GM12878 (cell line): ENCODE measurements around the gene ASIC2. TPM values are rescaled to one million over a fixed set of nuclear protein-coding genes. Genes with fewer than 3 reads are reported as not detected.

Experiments used
- ATAC-seq: fragments of 200-7000 bp; cut with Tn5 transposase; 3 replicates; pipeline ENCODE4 v1.9.1; 2020; ENCODE audit warnings: mild to moderate bottlenecking, moderate library complexity
- BruUV-seq: library from RNA; stranded (reverse); fragments of 400-500 nt; replicated peaks from 2 replicates; lab custom pipeline; 2021; lab: Mats Ljungman, UMichigan
- CTCF ChIA-PET: fragments of 300-600 bp; sonication (Branson Sonifier 250); formaldehyde crosslinking; extraction: SDS; loops from one replicate; lab custom pipeline; 2021; ENCODE audit warnings: inconsistent platforms; lab: Yijun Ruan, JAX
- POLR2A ChIA-PET: fragments of 350-600 bp; formaldehyde crosslinking; extraction: SDS; loops from one replicate; lab custom pipeline; 2021; ENCODE audit warnings: inconsistent platforms; lab: Charles Lee
- RAD21 ChIA-PET: fragments of 300-600 bp; sonication (Branson Sonifier 250); formaldehyde crosslinking; loops from one replicate; lab custom pipeline; 2023; ENCODE audit warnings: antibody characterized with exemption; ENCODE audit not compliant: unreplicated experiment; lab: Charles Lee
- SMC1A ChIA-PET: fragments of 300-600 bp; sonication (Branson Sonifier 250); formaldehyde crosslinking; loops from one replicate; lab custom pipeline; 2023; ENCODE audit not compliant: unreplicated experiment, uncharacterized antibody; lab: Charles Lee
- DNase-seq: peaks from one replicate; pipeline ENCODE4 v3.0.0-alpha.2; 2011; ENCODE audit warnings: low read depth, low spot score
- FAIRE-seq: peaks from 3 replicates; lab custom pipeline; 2011; peaks lifted over from hg19 to GRCh38; lab: Jason Lieb, UNC
- H2AFZ ChIP-seq: 2 replicates; pipeline ENCODE4 v1.6.0; 2011; ENCODE audit warnings: low read depth, low read length, control low read depth; ENCODE audit not compliant: control insufficient read depth
- H3K27ac ChIP-seq: 2 replicates; pipeline ENCODE4 v1.5.1; 2011; ENCODE audit warnings: control low read depth; ENCODE audit not compliant: control insufficient read depth, insufficient read depth
- H3K27me3 ChIP-seq, 2 experiments: replicated peaks in 1 of 2; 2 replicates each; pipeline versions ENCODE4 v1.6.0 to v1.6.1; 2011; ENCODE audit warnings: low read length in 1 of 2; ENCODE audit not compliant: control insufficient read depth in 2 of 2, insufficient read depth in 2 of 2
- H3K36me3 ChIP-seq, 2 experiments: 2 replicates each; pipeline ENCODE4 v1.5.1; 2011; ENCODE audit warnings: low read length in 1 of 2; ENCODE audit not compliant: control insufficient read depth in 2 of 2, insufficient read depth in 2 of 2
- H3K4me1 ChIP-seq: 2 replicates; pipeline ENCODE4 v1.6.1; 2011; ENCODE audit warnings: mild to moderate bottlenecking, low read length, moderate library complexity, mixed read lengths; ENCODE audit not compliant: control insufficient read depth, insufficient read depth
- H3K4me2 ChIP-seq: 2 replicates; pipeline ENCODE4 v1.6.0; 2011; ENCODE audit warnings: control low read depth; ENCODE audit not compliant: control insufficient read depth, insufficient read depth
- H3K4me3 ChIP-seq: fragments of 200-600 bp; sonication (generic); 2 replicates; pipeline ENCODE4 v1.5.1; 2016
- H3K79me2 ChIP-seq: 2 replicates; pipeline ENCODE4 v1.6.0; 2011; ENCODE audit warnings: low read length; ENCODE audit not compliant: control insufficient read depth, insufficient read depth
- H3K9ac ChIP-seq: 2 replicates; pipeline ENCODE4 v1.8.0; 2011; ENCODE audit warnings: low read length, control low read depth, mixed read lengths; ENCODE audit not compliant: control insufficient read depth, insufficient read depth
- H3K9me3 ChIP-seq: replicated peaks from 3 replicates; pipeline ENCODE4 v1.5.1; 2011; ENCODE audit warnings: mild to moderate bottlenecking, low read length; ENCODE audit not compliant: control insufficient read depth, insufficient read depth
- H4K20me1 ChIP-seq: 2 replicates; pipeline ENCODE4 v1.6.0; 2011; ENCODE audit not compliant: control insufficient read depth, insufficient read depth
- CHD1 ChIP-seq: IDR thresholded peaks from 2 replicates; pipeline ENCODE4 v1.6.1; 2012; ENCODE audit warnings: low read depth, low read length, improper control_type of control experiment
- EGR1 ChIP-seq, 2 experiments: IDR thresholded peaks; 1 replicate in 1 of 2; 2 replicates in 1 of 2; pipeline ENCODE4 v1.6.1; 2011 to 2012; ENCODE audit warnings: low read depth in 2 of 2, low read length in 2 of 2, borderline replicate concordance in 1 of 2, mild to moderate bottlenecking in 1 of 2, moderate library complexity in 1 of 2
- EZH2 ChIP-seq: IDR thresholded peaks from 2 replicates; pipeline ENCODE4 v1.6.1; 2012; ENCODE audit warnings: low read depth, mild to moderate bottlenecking, control low read depth, inconsistent platforms, low read length, borderline replicate concordance; ENCODE audit not compliant: control insufficient read depth
- HDAC2 ChIP-seq: fragments of 200-600 bp; sonication (generic); IDR thresholded peaks from 2 replicates; pipeline ENCODE4 v1.6.1; 2017
- JUND ChIP-seq: IDR thresholded peaks from 2 replicates; pipeline ENCODE4 v1.6.1; 2012; ENCODE audit warnings: low read depth, mild to moderate bottlenecking, low read length, improper control_type of control experiment, moderate library complexity
- NR2F1 ChIP-seq: fragments of 450-650 bp; conservative IDR thresholded peaks from 2 replicates; pipeline ENCODE4 v1.6.1; 2017; ENCODE audit warnings: mild to moderate bottlenecking
- RAD21 ChIP-seq: IDR thresholded peaks from 2 replicates; pipeline ENCODE4 v1.6.1; 2011; ENCODE audit warnings: mild to moderate bottlenecking, low read depth, low read length, moderate library complexity; ENCODE audit not compliant: insufficient read depth
- RAD51 ChIP-seq: fragments of 450-650 bp; IDR thresholded peaks from 2 replicates; pipeline ENCODE4 v1.6.1; 2016; ENCODE audit warnings: moderate library complexity, mild to moderate bottlenecking, inconsistent platforms
- RB1 ChIP-seq: fragments of 450-650 bp; formaldehyde crosslinking; IDR thresholded peaks from 2 replicates; pipeline ENCODE4 v1.6.1; 2017; ENCODE audit warnings: mild to moderate bottlenecking, borderline replicate concordance
- RFX5 ChIP-seq: IDR thresholded peaks from 2 replicates; pipeline ENCODE4 v1.6.1; 2011; ENCODE audit warnings: low read depth, low read length, improper control_type of control experiment
- TCF12 ChIP-seq: IDR thresholded peaks from 2 replicates; pipeline ENCODE4 v1.6.1; 2011; ENCODE audit warnings: low read depth, mild to moderate bottlenecking, low read length
- TCF3 ChIP-seq: IDR thresholded peaks from 2 replicates; pipeline ENCODE4 v1.6.1; 2012; ENCODE audit warnings: low read depth, mild to moderate bottlenecking, low read length, borderline replicate concordance; ENCODE audit not compliant: insufficient read depth
- WRNIP1 ChIP-seq: IDR thresholded peaks from 2 replicates; pipeline ENCODE4 v1.6.1; 2011; ENCODE audit warnings: low read depth, low read length, improper control_type of control experiment, borderline replicate concordance
- ZNF207 ChIP-seq: fragments of 450-650 bp; IDR thresholded peaks from 2 replicates; pipeline ENCODE4 v1.6.1; 2014; ENCODE audit warnings: antibody characterized with exemption, mild to moderate bottlenecking, borderline replicate concordance
- ZNF384 ChIP-seq: IDR thresholded peaks from 2 replicates; pipeline ENCODE4 v1.6.1; 2012; ENCODE audit warnings: low read depth, mild to moderate bottlenecking, low read length, improper control_type of control experiment, borderline replicate concordance
- WGBS: methylation state at CpG from one replicate; pipeline ENCODE4 v1.1.6; 2016; ENCODE audit warnings: low lambda C conversion rate; ENCODE audit not compliant: insufficient replicate concordance, insufficient coverage; ENCODE audit errors: missing lambda C conversion rate; 5-methylcytosine and 5-hydroxymethylcytosine counted together
- in situ Hi-C: fragments of 300-500 bp; cut with MboI; formaldehyde crosslinking; loops from 9 replicates; pipeline ENCODE4 v1.14.3; 2018; ENCODE audit warnings: mixed read lengths
- intact Hi-C: fragments of 100-400 bp; cut with micrococcal nuclease; formaldehyde crosslinking; loops from one replicate; pipeline ENCODE4 v1.14.2; 2022; ENCODE audit not compliant: unreplicated experiment
- polyA plus RNA-seq, 11 experiments: library from polyadenylated mRNA; depleted of rRNA in 4 of 11; unstranded in 6 of 11; stranded (reverse) in 5 of 11; fragments of >200 nt; fragmentation: Nextera tagmentation in 4 of 11; fragmentation: Illumina TruSeq in 1 of 11; extraction: Ambion mirVana in 4 of 11; extraction: Trizol in 1 of 11; gene quantifications; 1 replicate in 1 of 11; 2 replicates in 10 of 11; pipeline versions ENCODE4 v1.2.1 to v1.2.3, GENCODE V29; 2011 to 2016; ENCODE audit warnings: inconsistent platforms in 2 of 11, missing spikeins in 2 of 11, low read depth in 1 of 11
- total RNA-seq, 4 experiments: library from RNA; depleted of rRNA in 3 of 4; stranded (reverse); fragments of >200 nt in 3 of 4; fragmentation: Illumina TruSeq in 1 of 4; extraction: Trizol in 1 of 4; gene quantifications; 2 replicates each; pipeline versions ENCODE4 v1.2.1 to v1.2.3, GENCODE V29; 2013 to 2021
- TF ChIP-seq, protein P1 (sequence below): fragments of 450-650 bp; formaldehyde crosslinking; IDR thresholded peaks from 2 replicates; pipeline ENCODE4 v1.5.0; 2022; ENCODE audit warnings: mild to moderate bottlenecking, missing genetic modification characterization
- TF ChIP-seq, protein P2 (sequence below): fragments of 450-650 bp; IDR thresholded peaks from 2 replicates; pipeline ENCODE4 v1.6.1; 2017; ENCODE audit warnings: antibody characterized with exemption, mild to moderate bottlenecking, moderate library complexity
- TF ChIP-seq, protein P3 (sequence below): fragments of 450-650 bp; IDR thresholded peaks from 2 replicates; pipeline ENCODE4 v1.6.1; 2016; ENCODE audit warnings: mild to moderate bottlenecking

Gene ASIC2
- total and polyA plus RNA-seq, 10 of the 15 experiments (the other 5 are each of a cell fraction or from before 2014, with no cell fraction given) = not detected

DNA sequence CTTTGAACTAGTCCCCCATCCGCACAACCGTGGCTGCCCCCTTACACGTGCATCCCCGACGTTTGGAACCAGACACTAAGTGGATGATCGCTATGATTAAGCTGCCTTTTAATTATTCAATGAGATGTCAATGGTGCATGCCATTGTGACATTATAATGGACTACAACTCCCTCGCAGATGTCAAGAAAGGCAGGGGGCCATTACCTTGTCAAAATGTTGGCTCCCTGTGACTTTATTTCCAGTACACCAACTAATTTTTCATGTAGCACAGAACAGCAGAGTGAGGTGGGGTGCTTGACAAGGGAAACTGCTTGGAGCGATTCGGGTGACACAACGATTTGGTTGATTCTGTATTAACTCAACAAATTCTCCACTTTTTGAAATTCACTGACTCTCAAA lies 26.5 kb downstream of the ASIC2 start:
- FAIRE-seq = no peak
- DNase-seq = no peak
- H3K9ac ChIP-seq = no peak overlapping the region
- no peak overlapping the region for H2AFZ ChIP-seq
- H4K20me1 ChIP-seq = no peaks in the 10 kb centered on the region
- ChIA-PET POLR2A (no interaction called here), CTCF (no interaction called here), SMC1A (no interaction called here), RAD21 (no interaction called here)
- H3K27me3 ChIP-seq = peaks cover 0 to 2% of the 10 kb centered on the region in 2 experiments; a peak in 2 of 4 replicates
- H3K27ac ChIP-seq = no peak overlapping the region
- ATAC-seq = no peak
- H3K4me3 ChIP-seq = no peak overlapping the region
- in situ Hi-C loops (no loop called here), intact Hi-C loops (no loop called here)
- H3K4me1 ChIP-seq = no peaks in the 10 kb centered on the region
- no peak overlapping the region for H3K4me2 ChIP-seq
- TF ChIP-seq RFX5 (no peak), WRNIP1 (no peak), RB1 (no peak), NR2F1 (no peak), TCF3 (no peak), JUND (no peak), ZNF384 (no peak), EZH2 (no peak), RAD51 (no peak), RAD21 (no peak), EGR1 (IDR thresholded peaks at IDR 0.05; ENCODE audit: borderline replicate concordance in 1 of 2, low read depth in 2 of 2, low read length in 2 of 2) (no peak), TCF12 (no peak), CHD1 (no peak), HDAC2 (no peak), ZNF207 (no peak)
- TF ChIP-seq, protein P1, sequence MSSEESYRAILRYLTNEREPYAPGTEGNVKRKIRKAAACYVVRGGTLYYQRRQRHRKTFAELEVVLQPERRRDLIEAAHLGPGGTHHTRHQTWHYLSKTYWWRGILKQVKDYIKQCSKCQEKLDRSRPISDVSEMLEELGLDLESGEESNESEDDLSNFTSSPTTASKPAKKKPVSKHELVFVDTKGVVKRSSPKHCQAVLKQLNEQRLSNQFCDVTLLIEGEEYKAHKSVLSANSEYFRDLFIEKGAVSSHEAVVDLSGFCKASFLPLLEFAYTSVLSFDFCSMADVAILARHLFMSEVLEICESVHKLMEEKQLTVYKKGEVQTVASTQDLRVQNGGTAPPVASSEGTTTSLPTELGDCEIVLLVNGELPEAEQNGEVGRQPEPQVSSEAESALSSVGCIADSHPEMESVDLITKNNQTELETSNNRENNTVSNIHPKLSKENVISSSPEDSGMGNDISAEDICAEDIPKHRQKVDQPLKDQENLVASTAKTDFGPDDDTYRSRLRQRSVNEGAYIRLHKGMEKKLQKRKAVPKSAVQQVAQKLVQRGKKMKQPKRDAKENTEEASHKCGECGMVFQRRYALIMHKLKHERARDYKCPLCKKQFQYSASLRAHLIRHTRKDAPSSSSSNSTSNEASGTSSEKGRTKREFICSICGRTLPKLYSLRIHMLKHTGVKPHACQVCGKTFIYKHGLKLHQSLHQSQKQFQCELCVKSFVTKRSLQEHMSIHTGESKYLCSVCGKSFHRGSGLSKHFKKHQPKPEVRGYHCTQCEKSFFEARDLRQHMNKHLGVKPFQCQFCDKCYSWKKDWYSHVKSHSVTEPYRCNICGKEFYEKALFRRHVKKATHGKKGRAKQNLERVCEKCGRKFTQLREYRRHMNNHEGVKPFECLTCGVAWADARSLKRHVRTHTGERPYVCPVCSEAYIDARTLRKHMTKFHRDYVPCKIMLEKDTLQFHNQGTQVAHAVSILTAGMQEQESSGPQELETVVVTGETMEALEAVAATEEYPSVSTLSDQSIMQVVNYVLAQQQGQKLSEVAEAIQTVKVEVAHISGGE (CRISPR knock-in tag) = no peak
- TF ChIP-seq, protein P2, sequence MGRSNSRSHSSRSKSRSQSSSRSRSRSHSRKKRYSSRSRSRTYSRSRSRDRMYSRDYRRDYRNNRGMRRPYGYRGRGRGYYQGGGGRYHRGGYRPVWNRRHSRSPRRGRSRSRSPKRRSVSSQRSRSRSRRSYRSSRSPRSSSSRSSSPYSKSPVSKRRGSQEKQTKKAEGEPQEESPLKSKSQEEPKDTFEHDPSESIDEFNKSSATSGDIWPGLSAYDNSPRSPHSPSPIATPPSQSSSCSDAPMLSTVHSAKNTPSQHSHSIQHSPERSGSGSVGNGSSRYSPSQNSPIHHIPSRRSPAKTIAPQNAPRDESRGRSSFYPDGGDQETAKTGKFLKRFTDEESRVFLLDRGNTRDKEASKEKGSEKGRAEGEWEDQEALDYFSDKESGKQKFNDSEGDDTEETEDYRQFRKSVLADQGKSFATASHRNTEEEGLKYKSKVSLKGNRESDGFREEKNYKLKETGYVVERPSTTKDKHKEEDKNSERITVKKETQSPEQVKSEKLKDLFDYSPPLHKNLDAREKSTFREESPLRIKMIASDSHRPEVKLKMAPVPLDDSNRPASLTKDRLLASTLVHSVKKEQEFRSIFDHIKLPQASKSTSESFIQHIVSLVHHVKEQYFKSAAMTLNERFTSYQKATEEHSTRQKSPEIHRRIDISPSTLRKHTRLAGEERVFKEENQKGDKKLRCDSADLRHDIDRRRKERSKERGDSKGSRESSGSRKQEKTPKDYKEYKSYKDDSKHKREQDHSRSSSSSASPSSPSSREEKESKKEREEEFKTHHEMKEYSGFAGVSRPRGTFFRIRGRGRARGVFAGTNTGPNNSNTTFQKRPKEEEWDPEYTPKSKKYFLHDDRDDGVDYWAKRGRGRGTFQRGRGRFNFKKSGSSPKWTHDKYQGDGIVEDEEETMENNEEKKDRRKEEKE = no peak
- TF ChIP-seq, protein P3, sequence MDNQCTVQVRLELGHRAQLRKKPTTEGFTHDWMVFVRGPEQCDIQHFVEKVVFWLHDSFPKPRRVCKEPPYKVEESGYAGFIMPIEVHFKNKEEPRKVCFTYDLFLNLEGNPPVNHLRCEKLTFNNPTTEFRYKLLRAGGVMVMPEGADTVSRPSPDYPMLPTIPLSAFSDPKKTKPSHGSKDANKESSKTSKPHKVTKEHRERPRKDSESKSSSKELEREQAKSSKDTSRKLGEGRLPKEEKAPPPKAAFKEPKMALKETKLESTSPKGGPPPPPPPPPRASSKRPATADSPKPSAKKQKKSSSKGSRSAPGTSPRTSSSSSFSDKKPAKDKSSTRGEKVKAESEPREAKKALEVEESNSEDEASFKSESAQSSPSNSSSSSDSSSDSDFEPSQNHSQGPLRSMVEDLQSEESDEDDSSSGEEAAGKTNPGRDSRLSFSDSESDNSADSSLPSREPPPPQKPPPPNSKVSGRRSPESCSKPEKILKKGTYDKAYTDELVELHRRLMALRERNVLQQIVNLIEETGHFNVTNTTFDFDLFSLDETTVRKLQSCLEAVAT = no peak
- no peaks in the 10 kb centered on the region for H3K79me2 ChIP-seq
- no peaks in the 10 kb centered on the region for H3K36me3 ChIP-seq
- 13% methylated on average over 10 of the region's 10 CpGs for WGBS
- no peaks in the 10 kb centered on the region for H3K9me3 ChIP-seq
- BruUV-seq = no TSS peak
